ENCODE results near the gene UBE2L5. TPM values are rescaled to one million over a fixed set of nuclear protein-coding genes. Genes with fewer than 3 reads are reported as not detected.
A peak's percentile ranks its signal among the peaks of the same experiment; 100 is the strongest.

Gene UBE2L5
- total RNA-seq, 1 experiment from 2014 or later, result not detected

DNA sequence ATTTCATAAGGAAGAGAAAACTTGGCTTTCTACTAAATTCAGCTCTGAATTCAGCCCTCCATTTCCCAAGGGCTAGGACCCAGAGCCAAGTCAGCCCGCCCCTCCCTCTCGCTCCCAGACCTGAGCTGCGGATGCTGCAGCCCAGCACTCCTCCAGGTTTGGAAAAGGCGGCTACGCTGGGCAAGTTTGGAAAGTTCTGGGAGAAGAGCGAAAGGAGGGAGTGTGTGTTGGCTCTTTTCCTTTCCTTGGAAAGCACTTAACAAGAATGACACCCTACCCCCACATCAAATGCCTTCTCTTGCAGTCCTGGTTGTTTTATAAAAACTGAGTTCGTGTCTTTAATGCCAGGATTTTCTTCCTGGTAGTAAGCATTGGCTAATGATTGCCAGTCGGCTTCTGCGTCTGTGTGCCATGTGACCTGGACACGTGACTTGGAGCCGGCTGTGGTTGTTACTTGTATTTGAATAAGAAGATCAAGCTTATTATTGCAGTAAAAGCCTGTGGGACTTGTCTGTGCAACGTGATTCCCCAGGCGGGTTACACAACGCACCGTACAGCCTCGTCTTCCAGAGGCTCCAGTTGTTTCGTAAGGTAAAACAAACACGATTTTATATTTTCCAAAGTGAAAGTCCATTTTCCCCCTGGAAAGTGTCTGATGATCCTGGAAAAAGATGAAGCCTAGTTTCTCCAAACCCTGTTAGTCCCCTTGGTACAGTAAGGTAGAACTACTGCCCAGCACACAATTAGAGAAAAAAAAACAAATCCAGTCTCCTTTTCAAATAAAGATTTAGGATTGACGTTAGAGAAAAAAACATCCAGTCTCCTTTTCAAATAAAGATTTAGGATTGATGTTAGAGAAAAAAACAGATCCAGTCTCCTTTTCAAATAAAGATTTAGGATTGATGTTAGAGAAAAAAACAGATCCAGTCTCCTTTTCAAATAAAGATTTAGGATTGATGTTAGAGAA lies 26.8 kb upstream of the UBE2L5 start:
- no peaks in the 10 kb centered on the region for H3K4me1 ChIP-seq (replicated peaks)
- H3K9me3 ChIP-seq (replicated peaks), result no peaks in the 10 kb centered on the region
- H3K27me3 ChIP-seq (replicated peaks), result no peaks in the 10 kb centered on the region
- DNase-seq (ENCODE audit: low read depth in 1 of 2, low spot score in 2 of 2), result peak; percentile 64 to 75
- no peaks in the 10 kb centered on the region for H3K36me3 ChIP-seq
- peak overlapping the region; percentile 45 for H3K27ac ChIP-seq
- H3K4me3 ChIP-seq, result peak overlapping the region; percentile 36

DNA sequence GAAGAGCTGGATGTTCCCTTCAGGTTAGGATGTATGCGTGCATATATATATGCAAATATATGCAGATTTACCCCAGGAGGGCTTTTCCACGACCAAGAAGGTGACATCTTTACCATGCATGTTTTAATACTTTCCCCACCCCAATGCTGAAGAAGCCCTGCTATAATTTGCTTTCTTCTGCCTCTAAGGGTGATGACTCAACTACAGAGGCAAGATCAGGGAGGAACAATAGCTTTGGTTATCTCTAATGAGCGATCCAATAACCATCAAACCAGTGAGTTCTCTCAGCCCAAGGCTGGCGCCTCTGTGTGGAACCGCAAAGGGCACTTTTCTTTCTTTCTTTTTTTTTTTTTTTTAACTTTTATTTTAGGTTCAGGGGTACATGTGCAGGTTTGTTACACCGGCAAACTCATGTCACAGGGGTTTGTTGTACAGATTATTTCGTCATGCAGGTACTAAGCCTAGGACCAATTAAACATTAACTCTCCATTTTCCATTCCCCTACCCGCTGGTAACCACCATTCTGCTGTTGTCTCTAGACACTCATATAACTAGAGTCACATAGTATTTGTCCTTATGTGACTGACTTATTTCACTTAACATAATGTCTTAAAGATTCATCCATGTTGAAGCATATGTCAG lies 25.7 kb upstream of the UBE2L5 start:
- H3K27ac ChIP-seq, result no peak overlapping the region
- no peaks in the 10 kb centered on the region for H3K36me3 ChIP-seq
- peak in 1 of 2 experiments; percentile 18 for DNase-seq (ENCODE audit: low read depth in 1 of 2, low spot score in 2 of 2)
- no peak overlapping the region for H3K4me3 ChIP-seq
- H3K9me3 ChIP-seq (replicated peaks), result no peaks in the 10 kb centered on the region
- H3K4me1 ChIP-seq (replicated peaks), result no peaks in the 10 kb centered on the region
- H3K27me3 ChIP-seq (replicated peaks), result no peaks in the 10 kb centered on the region

DNA sequence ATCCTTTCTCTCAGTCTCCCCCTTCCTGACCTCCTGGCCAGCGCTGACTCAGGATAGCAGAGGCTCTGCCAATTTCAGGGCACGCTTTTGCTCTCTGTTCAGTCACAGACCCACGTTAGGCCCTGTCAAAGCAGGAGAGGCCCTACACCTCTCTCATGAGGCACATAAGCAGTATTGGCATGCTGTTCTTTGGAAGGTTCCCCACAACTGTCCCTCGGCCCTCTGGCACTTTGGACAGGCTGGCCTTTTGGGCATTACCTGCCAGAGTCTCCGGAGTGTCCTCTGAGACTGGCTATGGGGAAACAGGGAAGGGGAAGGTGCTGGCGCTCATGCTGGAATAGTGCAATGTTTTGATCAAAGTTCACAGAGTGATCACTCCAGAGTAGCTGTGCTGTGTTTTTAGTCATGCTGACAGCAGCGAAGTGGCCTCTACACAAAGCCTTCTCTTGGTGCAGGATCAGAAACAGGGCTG lies 23.7 kb upstream of the UBE2L5 start:
- Histone ChIP-seq H3K4me3 (no peak overlapping the region), H3K9me3 (replicated peaks) (no peaks in the 10 kb centered on the region), H3K36me3 (no peaks in the 10 kb centered on the region), H3K4me1 (replicated peaks) (no peaks in the 10 kb centered on the region), H3K27me3 (replicated peaks) (no peaks in the 10 kb centered on the region), H3K27ac (no peak overlapping the region)
- no peak for DNase-seq (ENCODE audit: low read depth in 1 of 2, low spot score in 2 of 2)

DNA sequence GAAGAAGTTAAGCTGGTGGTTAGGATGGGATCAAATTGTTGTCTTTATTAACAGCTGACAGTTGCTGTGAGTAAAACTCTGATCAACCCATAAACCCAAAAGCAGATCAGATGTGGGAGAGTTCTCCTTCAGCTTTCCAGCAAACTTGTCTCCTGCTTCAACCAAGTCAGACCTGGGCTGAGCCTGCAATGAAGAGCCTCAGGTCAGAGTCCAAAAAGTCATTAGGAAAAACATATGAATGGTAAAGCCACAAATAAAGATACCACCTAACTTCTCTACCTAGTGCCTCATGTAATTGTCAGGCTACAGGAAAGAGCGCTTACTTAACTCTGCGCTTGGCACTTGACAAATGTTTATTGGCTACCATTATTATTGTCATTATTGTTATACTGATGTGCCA lies 21.9 kb upstream of the UBE2L5 start:
- H3K27ac ChIP-seq, result no peak overlapping the region
- H3K4me1 ChIP-seq (replicated peaks), result no peaks in the 10 kb centered on the region
- no peak overlapping the region for H3K4me3 ChIP-seq
- DNase-seq (ENCODE audit: low read depth in 1 of 2, low spot score in 2 of 2), result no peak
- no peaks in the 10 kb centered on the region for H3K27me3 ChIP-seq (replicated peaks)
- H3K36me3 ChIP-seq, result no peaks in the 10 kb centered on the region
- H3K9me3 ChIP-seq (replicated peaks), result no peaks in the 10 kb centered on the region

DNA sequence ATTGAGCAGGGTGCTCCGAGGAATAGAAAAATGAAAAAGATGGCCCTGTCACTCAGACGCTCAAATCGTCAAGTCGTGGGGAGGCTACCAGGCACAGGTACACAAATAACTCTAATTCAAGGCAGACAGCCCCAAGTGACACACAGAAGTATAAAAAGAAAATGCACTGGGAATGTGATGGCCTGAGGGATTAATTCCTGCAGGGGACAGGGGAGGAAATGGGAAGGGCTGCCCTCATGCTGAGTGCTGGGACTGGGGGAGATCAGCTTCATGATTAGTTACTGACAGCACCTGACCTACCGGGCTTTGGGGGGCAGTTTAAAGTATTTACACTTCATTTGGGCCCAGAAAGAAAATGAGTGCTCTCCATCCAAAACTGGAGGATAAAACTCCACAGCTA lies 20.9 kb upstream of the UBE2L5 start:
- Histone ChIP-seq H3K27me3 (replicated peaks) (no peaks in the 10 kb centered on the region), H3K9me3 (replicated peaks) (no peaks in the 10 kb centered on the region), H3K4me3 (no peak overlapping the region), H3K36me3 (no peaks in the 10 kb centered on the region), H3K27ac (no peak overlapping the region), H3K4me1 (replicated peaks) (no peaks in the 10 kb centered on the region)
- DNase-seq (ENCODE audit: low read depth in 1 of 2, low spot score in 2 of 2), result no peak

DNA sequence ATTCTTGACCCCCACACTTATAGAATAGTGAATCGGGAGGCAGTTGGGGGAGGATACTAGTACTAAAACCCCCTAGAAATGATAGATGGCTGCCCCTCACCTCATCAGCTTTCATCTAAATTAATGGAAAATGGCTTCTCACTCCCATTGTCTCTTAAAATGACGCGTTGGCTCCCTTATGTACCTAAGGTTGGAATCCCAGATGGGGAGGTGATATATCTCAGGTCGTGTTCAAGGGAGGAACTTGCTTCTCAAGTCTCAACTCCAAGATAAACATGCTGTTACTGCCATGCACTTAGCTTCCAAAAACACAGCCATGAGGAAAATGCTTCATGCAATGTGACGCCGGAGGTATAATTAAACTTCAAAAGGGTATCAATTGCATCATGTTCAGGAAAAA lies 18.8 kb upstream of the UBE2L5 start:
- H3K9me3 ChIP-seq (replicated peaks), result no peaks in the 10 kb centered on the region
- H3K27ac ChIP-seq, result no peak overlapping the region
- peaks cover 4% of the 10 kb centered on the region for H3K4me1 ChIP-seq (replicated peaks)
- H3K36me3 ChIP-seq, result no peaks in the 10 kb centered on the region
- no peak for DNase-seq (ENCODE audit: low read depth in 1 of 2, low spot score in 2 of 2)
- H3K27me3 ChIP-seq (replicated peaks), result no peaks in the 10 kb centered on the region
- no peak overlapping the region for H3K4me3 ChIP-seq

DNA sequence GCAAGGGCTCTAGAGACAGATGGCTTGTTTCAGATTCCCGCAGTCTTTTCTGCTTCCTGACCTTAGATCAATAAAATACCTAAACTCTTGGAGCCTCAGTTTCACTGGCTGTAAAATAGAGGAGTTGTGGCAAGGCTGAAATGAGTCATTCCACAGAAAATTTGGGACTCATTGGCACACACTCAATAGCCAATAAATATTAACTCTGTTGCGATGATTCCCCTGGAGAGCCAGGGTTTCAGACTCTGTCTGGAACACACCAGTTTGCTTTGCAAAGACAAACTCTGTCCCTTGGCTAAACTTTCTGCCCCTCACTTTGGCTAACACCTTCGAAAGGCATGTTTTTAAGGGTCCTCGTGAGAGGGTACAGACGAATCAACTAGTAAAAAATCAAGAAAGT lies 18.1 kb upstream of the UBE2L5 start:
- DNase-seq (ENCODE audit: low read depth in 1 of 2, low spot score in 2 of 2), result no peak
- Histone ChIP-seq H3K27ac (no peak overlapping the region), H3K27me3 (replicated peaks) (no peaks in the 10 kb centered on the region), H3K9me3 (replicated peaks) (no peaks in the 10 kb centered on the region), H3K36me3 (no peaks in the 10 kb centered on the region), H3K4me1 (replicated peaks) (peaks cover 11% of the 10 kb centered on the region), H3K4me3 (no peak overlapping the region)

DNA sequence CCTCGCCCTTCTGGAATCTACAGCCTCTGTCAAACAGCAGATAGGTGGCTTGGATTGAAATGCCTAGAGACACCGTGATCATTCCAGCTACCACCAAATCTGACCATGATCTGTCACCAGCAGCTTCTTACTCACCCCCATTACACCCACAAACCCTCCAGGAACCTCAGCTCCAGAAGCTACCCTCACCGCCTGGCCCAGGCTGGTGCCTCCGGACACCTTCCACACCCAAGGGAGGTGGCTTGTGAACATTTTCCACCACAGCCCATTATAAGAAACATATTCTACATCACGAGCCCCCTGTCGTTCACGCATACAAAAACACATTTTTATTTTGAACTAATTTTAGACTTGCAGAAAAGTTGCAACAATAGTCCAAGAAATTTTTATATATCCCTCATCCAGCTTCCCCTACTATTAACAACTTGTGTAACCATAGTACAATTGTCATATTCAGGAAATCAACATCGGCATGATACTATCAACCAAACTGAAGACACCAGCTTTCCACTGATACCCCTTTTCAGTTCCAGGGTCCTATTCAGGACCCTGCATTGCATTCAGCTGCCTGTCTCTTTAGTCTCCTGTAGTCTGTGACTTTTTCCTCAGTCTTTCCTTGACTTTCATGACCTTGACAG lies 15.4 kb upstream of the UBE2L5 start:
- DNase-seq (ENCODE audit: low read depth in 1 of 2, low spot score in 2 of 2), result no peak
- Histone ChIP-seq H3K27ac (no peak overlapping the region), H3K4me1 (replicated peaks) (peaks cover 17% of the 10 kb centered on the region), H3K9me3 (replicated peaks) (no peaks in the 10 kb centered on the region), H3K27me3 (replicated peaks) (no peaks in the 10 kb centered on the region), H3K4me3 (no peak overlapping the region), H3K36me3 (no peaks in the 10 kb centered on the region)

DNA sequence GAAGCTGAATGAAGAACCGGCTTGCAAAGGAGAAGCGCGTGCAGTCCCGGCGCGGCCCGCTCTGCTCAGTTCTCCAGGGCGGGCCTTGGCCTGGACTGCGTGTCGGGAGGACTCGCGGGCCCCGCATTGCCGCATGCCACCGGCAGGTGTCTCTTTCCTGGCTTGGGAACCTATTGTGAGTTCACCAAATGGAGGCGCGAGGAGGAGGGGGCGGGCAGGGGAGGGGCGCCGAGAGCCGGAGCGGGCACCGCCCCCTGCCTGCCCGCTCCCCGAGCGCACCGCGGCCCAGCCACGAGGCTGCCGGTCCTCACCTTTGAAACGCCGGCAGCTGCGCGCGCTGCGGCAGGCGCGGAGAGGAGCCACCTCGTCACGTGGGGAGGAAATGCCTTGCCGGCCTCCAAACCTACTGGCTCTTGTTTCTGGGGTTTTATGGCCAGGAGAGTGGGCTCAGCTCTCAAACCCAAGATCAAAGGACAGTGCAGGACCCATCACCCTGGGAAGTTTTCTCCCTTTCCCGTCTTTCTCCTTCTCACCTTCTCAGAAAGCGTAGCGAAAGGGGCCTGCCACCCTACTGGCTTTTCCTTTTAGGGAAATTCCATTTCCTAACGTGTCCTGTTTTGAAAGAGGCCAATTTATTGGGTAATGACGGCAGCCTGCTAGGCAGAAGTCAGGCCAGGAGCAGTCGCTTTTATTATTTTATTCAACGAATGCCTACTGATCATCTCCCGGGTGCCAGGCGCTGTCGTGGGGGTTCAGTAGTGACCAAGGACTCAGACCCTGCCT lies 13.8 kb upstream of the UBE2L5 start:
- no peaks in the 10 kb centered on the region for H3K36me3 ChIP-seq
- peaks cover 17% of the 10 kb centered on the region for H3K4me1 ChIP-seq (replicated peaks)
- H3K27ac ChIP-seq, result no peak overlapping the region
- no peaks in the 10 kb centered on the region for H3K9me3 ChIP-seq (replicated peaks)
- DNase-seq (ENCODE audit: low read depth in 1 of 2, low spot score in 2 of 2), result peak; percentile 67 to 89
- no peaks in the 10 kb centered on the region for H3K27me3 ChIP-seq (replicated peaks)
- H3K4me3 ChIP-seq, result no peak overlapping the region

DNA sequence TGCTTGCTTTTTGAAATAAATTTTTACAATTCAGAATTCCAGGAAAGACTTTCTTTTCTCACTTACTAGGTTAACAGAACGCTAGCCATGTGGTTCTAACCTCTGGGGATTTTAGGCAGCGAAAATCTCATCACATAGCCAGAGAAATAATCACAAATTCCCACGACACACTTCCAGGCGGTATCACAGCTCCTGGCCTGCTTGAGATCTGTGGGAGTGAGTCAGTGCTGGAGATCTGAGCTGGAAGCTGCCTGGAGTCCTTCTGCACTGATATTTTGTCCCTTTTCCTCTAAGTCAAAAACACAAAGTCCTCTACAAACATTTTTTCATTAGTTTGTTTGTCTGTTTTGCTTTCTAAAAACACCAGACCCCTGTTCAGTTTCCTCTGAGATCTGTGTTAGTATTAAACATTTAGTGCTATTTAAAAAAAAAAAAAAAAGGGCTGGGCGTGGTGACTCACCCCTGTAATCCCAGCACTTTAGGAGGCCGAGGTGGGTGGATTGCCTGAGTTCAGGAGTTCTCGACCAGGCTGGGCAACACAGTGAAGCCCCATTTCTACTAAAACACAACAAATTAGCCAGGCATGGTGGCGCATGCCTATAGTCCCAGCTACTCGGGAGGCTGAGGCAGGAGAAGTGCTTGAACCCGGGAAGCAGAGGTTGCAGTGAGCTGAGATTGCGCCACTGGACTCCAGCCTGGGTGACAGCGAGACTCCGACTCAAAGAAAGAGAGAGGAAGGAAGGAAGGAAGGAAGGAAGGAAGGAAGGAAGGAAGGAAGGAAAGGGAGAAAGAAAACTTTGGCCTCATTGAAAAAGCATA lies 12.2 kb upstream of the UBE2L5 start:
- Histone ChIP-seq H3K4me3 (no peak overlapping the region), H3K9me3 (replicated peaks) (no peaks in the 10 kb centered on the region), H3K27me3 (replicated peaks) (no peaks in the 10 kb centered on the region), H3K4me1 (replicated peaks) (peaks cover 17% of the 10 kb centered on the region), H3K36me3 (no peaks in the 10 kb centered on the region), H3K27ac (no peak overlapping the region)
- peak in 1 of 2 experiments; percentile 50 for DNase-seq (ENCODE audit: low read depth in 1 of 2, low spot score in 2 of 2)

DNA sequence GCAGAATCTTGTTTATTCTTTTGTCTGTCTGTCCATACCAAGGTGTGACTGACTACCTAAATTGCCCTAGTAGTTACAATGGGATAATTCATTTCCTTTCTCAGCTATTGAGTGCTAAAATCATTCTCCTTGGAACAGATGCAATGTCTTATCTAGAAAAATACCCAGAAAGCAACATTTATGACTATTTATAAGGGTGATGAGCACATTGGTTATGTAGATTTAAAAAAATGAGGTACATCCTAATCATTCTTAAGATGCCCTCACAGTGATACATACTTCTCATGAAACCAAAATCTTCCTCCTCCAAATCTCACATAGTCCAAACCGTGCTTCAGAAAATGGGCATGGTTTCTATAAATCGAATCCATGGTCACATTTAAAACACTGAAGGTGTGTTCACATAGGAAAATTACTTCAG lies 11.6 kb upstream of the UBE2L5 start:
- DNase-seq (ENCODE audit: low read depth in 1 of 2, low spot score in 2 of 2), result no peak
- Histone ChIP-seq H3K4me3 (no peak overlapping the region), H3K4me1 (replicated peaks) (peaks cover 17% of the 10 kb centered on the region), H3K27ac (no peak overlapping the region), H3K9me3 (replicated peaks) (no peaks in the 10 kb centered on the region), H3K27me3 (replicated peaks) (no peaks in the 10 kb centered on the region), H3K36me3 (no peaks in the 10 kb centered on the region)

DNA sequence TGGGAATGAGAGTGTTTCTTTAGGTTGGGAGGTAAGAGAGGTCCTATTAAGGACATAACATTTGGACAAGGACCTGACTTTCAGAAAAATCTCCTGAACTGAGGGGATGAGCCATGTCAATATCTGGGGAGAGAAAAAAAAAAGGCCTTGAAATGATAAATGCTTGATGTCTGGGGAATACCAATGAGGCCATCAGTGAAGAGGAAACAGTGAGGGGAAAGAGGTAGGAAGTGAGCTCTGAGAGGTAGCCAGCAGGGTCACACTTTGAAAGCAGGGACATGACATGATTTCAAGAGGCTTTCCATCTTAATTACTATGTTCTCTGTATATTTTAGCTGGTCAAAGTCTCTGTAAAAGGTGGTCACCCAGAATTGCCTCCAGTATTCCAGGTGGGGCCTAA lies 9.9 kb upstream of the UBE2L5 start:
- no peaks in the 10 kb centered on the region for H3K27me3 ChIP-seq (replicated peaks)
- no peaks in the 10 kb centered on the region for H3K9me3 ChIP-seq (replicated peaks)
- no peak overlapping the region for H3K4me3 ChIP-seq
- no peak overlapping the region for H3K27ac ChIP-seq
- DNase-seq (ENCODE audit: low read depth in 1 of 2, low spot score in 2 of 2), result no peak
- peaks cover 17% of the 10 kb centered on the region for H3K4me1 ChIP-seq (replicated peaks)
- H3K36me3 ChIP-seq, result no peaks in the 10 kb centered on the region

DNA sequence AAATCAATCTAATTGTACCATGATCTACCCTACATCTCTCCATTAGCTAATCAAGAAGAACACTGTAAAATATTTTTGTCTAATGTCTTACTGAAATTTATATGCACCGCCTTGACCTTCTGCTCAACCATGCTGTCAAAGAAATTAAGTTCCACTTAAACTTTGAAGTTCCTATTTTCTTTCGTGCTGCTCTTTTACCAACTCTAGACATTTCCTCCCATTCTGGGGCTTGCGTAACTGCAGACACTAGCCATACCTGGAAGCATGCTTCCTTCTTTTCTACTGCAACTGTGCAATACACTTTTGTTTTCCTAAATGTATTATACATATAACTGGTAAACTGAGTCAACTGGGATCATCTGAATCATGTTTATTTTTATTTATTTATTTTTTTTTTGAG lies 8.5 kb upstream of the UBE2L5 start:
- H3K27ac ChIP-seq, result no peak overlapping the region
- H3K4me1 ChIP-seq (replicated peaks), result peaks cover 9% of the 10 kb centered on the region
- DNase-seq (ENCODE audit: low read depth in 1 of 2, low spot score in 2 of 2), result no peak
- no peaks in the 10 kb centered on the region for H3K9me3 ChIP-seq (replicated peaks)
- no peaks in the 10 kb centered on the region for H3K36me3 ChIP-seq
- H3K27me3 ChIP-seq (replicated peaks), result no peaks in the 10 kb centered on the region
- no peak overlapping the region for H3K4me3 ChIP-seq

All from SJSA1 (cell line).